B cell (primary cell): ENCODE results near the gene STAG1. TPM values are rescaled to one million over a fixed set of nuclear protein-coding genes. Genes with fewer than 3 reads are reported as not detected.

ENCODE experiments used
- ATAC-seq: fragments of 200-7000 bp; cut with Tn5 transposase; one replicate; pipeline ENCODE4 v1.10.0; 2021; ENCODE audit warnings: low read depth, mild to moderate bottlenecking, moderate number of reproducible peaks, moderate library complexity
- CTCF ChIA-PET: fragments of 350-600 bp; sonication (Branson Sonifier 250); formaldehyde crosslinking; loops from one replicate; lab custom pipeline; 2021; ENCODE audit warnings: antibody characterized with exemption, inconsistent platforms; lab: Charles Lee
- POLR2A ChIA-PET: fragments of 350-600 bp; sonication (Branson Sonifier 250); formaldehyde crosslinking; loops from one replicate; lab custom pipeline; 2021; ENCODE audit warnings: antibody characterized with exemption; lab: Charles Lee
- DNase-seq: peaks from one replicate; pipeline ENCODE4 v3.0.0; 2013
- H2AFZ ChIP-seq: 2 replicates; pipeline ENCODE4 v1.6.1; 2012; ENCODE audit warnings: mild to moderate bottlenecking, low read depth, low read length; ENCODE audit not compliant: insufficient read depth, poor library complexity, severe bottlenecking
- H3K27ac ChIP-seq, 2 donors: 1 replicate in 1 of 2; 2 replicates in 1 of 2; pipeline ENCODE4 v1.5.1; 2012 to 2013; ENCODE audit warnings: low read length in 2 of 2, mild to moderate bottlenecking in 2 of 2, moderate library complexity in 1 of 2
- H3K27me3 ChIP-seq, 4 experiments: fragments of 200-600 bp in 1 of 4; sonication (generic) in 1 of 4; replicated peaks in 1 of 4; 1 replicate in 2 of 4; 2 replicates in 2 of 4; pipeline versions ENCODE4 v1.6.1 to v1.7.0; 2013 to 2016; ENCODE audit warnings: low read length in 3 of 4, mild to moderate bottlenecking in 2 of 4, mixed read lengths in 1 of 4, moderate library complexity in 1 of 4; ENCODE audit not compliant: insufficient read depth in 4 of 4, control insufficient read depth in 3 of 4; ENCODE audit errors: control extremely low read depth in 1 of 4
- H3K36me3 ChIP-seq, 2 experiments: replicated peaks in 1 of 2; 1 replicate in 1 of 2; 2 replicates in 1 of 2; pipeline versions ENCODE4 v1.6.1 to v1.7.1; 2013; ENCODE audit warnings: low read length in 1 of 2; ENCODE audit not compliant: insufficient read depth in 2 of 2, control insufficient read depth in 1 of 2; ENCODE audit errors: control extremely low read depth in 1 of 2, extremely low read depth in 1 of 2
- H3K4me1 ChIP-seq, 2 donors: fragments of 200-600 bp in 1 of 2; sonication (generic) in 1 of 2; 1 replicate in 1 of 2; 2 replicates in 1 of 2; pipeline versions ENCODE4 v1.5.1 to v1.6.1; 2013 to 2017; ENCODE audit warnings: low read length in 2 of 2; ENCODE audit not compliant: control insufficient read depth in 2 of 2, insufficient read depth in 2 of 2
- H3K4me2 ChIP-seq: replicated peaks from 2 replicates; pipeline ENCODE3; 2012; ENCODE audit warnings: mild to moderate bottlenecking, low read depth, low read length; ENCODE audit not compliant: poor library complexity, severe bottlenecking
- H3K4me3 ChIP-seq, 5 experiments: fragments of 200-600 bp in 1 of 5; sonication (generic) in 1 of 5; 1 replicate in 3 of 5; 2 replicates in 2 of 5; pipeline versions ENCODE4 v1.5.1 to v1.7.0; 2011 to 2016; ENCODE audit warnings: low read length in 4 of 5, mild to moderate bottlenecking in 4 of 5, low read depth in 2 of 5, control low read depth in 1 of 5, moderate library complexity in 1 of 5; ENCODE audit not compliant: insufficient read depth in 1 of 5; ENCODE audit errors: control extremely low read depth in 1 of 5, extremely low read depth in 1 of 5
- H3K79me2 ChIP-seq: fragments of 200-600 bp; sonication (generic); one replicate; pipeline ENCODE4 v1.6.0; 2016; ENCODE audit warnings: low read length; ENCODE audit not compliant: control insufficient read depth, insufficient read depth
- H3K9ac ChIP-seq: fragments of 200-600 bp; sonication (generic); 2 replicates; pipeline ENCODE4 v1.6.1; 2017; ENCODE audit warnings: mild to moderate bottlenecking, low read length, moderate library complexity
- H3K9me3 ChIP-seq, 3 donors: one replicate each; pipeline versions ENCODE4 v1.6.1 to v1.7.1; 2013; ENCODE audit warnings: low read length in 2 of 3; ENCODE audit not compliant: control insufficient read depth in 2 of 3, insufficient read depth in 1 of 3; ENCODE audit errors: control extremely low read depth in 1 of 3
- H4K20me1 ChIP-seq: 2 replicates; pipeline ENCODE4 v1.6.0; 2012; ENCODE audit warnings: mild to moderate bottlenecking, low read length; ENCODE audit not compliant: insufficient read depth, control insufficient read depth, poor library complexity, severe bottlenecking
- H3K27ac Mint-ChIP-seq: one replicate; pipeline ENCODE4 v1.8.0; 2021; ENCODE audit warnings: mixed read lengths
- H3K27me3 Mint-ChIP-seq: one replicate; pipeline ENCODE4 v1.8.0; 2021; ENCODE audit warnings: mixed read lengths
- H3K4me1 Mint-ChIP-seq: one replicate; pipeline ENCODE4 v1.8.0; 2021; ENCODE audit warnings: mixed read lengths
- H3K4me3 Mint-ChIP-seq: one replicate; pipeline ENCODE4 v1.8.0; 2021; ENCODE audit warnings: mixed read lengths
- H3K9me3 Mint-ChIP-seq: one replicate; pipeline ENCODE4 v1.8.0; 2022; ENCODE audit warnings: mixed read lengths; ENCODE audit not compliant: insufficient read depth
- CTCF ChIP-seq: fragments of 200-600 bp; IDR thresholded peaks from one replicate; pipeline ENCODE4 v1.8.0; 2022; ENCODE audit warnings: antibody characterized with exemption, mild to moderate bottlenecking
- EZH2 ChIP-seq: IDR thresholded peaks from 2 replicates; pipeline ENCODE4 v1.6.1; 2012; ENCODE audit warnings: borderline replicate concordance, low read depth, mild to moderate bottlenecking, moderate library complexity, low read length; ENCODE audit not compliant: insufficient read depth, poor library complexity, severe bottlenecking
- WGBS: methylation state at CpG from one replicate; pipeline ENCODE4 v1.1.5; 2013; ENCODE audit warnings: missing lambda C conversion rate; ENCODE audit not compliant: insufficient coverage; 5-methylcytosine and 5-hydroxymethylcytosine counted together
- intact Hi-C: fragments of 100-400 bp; cut with micrococcal nuclease; formaldehyde crosslinking; loops from one replicate; pipeline ENCODE4 v1.10.0; 2022
- polyA plus RNA-seq: library from polyadenylated mRNA; depleted of rRNA; stranded (reverse); fragments of >200 nt; gene quantifications from 2 replicates; pipeline ENCODE4 v1.2.3, GENCODE V29; 2012
- total RNA-seq, 2 donors: library from RNA; stranded (reverse); fragments of 120-200 nt in 1 of 2; gene quantifications; 1 replicate in 1 of 2; 2 replicates in 1 of 2; pipeline versions ENCODE4 v1.2.3 to v1.2.4, GENCODE V29; 2013 to 2022

Gene STAG1
- total and polyA plus RNA-seq, 2 donors (not counting 1 experiment from before 2014, with no cell fraction given), result 9.2 to 77.0 TPM

- CTCF ChIA-PET, result interaction anchor here (1.1 to 1.6 kb wide), 2 partner anchors 9 to 174 kb away, joined by 3 to 6 read pairs; partner anchors contain the start of gene STAG1
- ATAC-seq (no peak), DNase-seq (no peak)
- H3K9me3 ChIP-seq, result peaks cover 0 to 9% (median 0%) of the 10 kb centered on the region in 3 donors
- Mint-ChIP-seq H3K27ac (no peak overlapping the region), H3K27me3 (no peaks in the 10 kb centered on the region), H3K4me3 (no peak overlapping the region), H3K4me1 (peaks cover 2% of the 10 kb centered on the region), H3K9me3 (no peaks in the 10 kb centered on the region)
- no peak overlapping the region for H3K4me3 ChIP-seq
- H3K36me3 ChIP-seq, result peaks cover 0 to 5% of the 10 kb centered on the region in 2 experiments
- no peaks in the 10 kb centered on the region for H3K27me3 ChIP-seq
- TF ChIP-seq EZH2, result no peak
- WGBS, result no CpG with 5 or more reads among the region's 3 CpGs
- POLR2A ChIA-PET, result no interaction called here
- H3K79me2 ChIP-seq, result no peaks in the 10 kb centered on the region
- H3K27ac ChIP-seq, result no peak overlapping the region
- intact Hi-C loops, result no loop called here
- H4K20me1 ChIP-seq, result no peaks in the 10 kb centered on the region
- no peaks in the 10 kb centered on the region for H3K4me1 ChIP-seq
- no peak overlapping the region for H3K9ac ChIP-seq
- H3K4me2 ChIP-seq, result no peak overlapping the region
- H2AFZ ChIP-seq, result no peak overlapping the region
Measured at GRCh38 chr3:136577791-136578190, 174.4 kb downstream of the STAG1 start.

- intact Hi-C loops, result no loop called here
- TF ChIP-seq CTCF, result no peak
- no peak for TF ChIP-seq EZH2
- Mint-ChIP-seq H3K27me3 (no peaks in the 10 kb centered on the region), H3K9me3 (no peaks in the 10 kb centered on the region), H3K4me3 (no peak overlapping the region), H3K27ac (no peak overlapping the region), H3K4me1 (peaks cover 2% of the 10 kb centered on the region)
- 100% methylated on average over 5 of the region's 6 CpGs for WGBS
- Histone ChIP-seq H3K4me2 (no peak overlapping the region), H3K27ac (no peak overlapping the region), H4K20me1 (no peaks in the 10 kb centered on the region), H3K36me3 (peaks cover 0 to 5% of the 10 kb centered on the region in 2 experiments), H3K27me3 (no peaks in the 10 kb centered on the region), H2AFZ (no peak overlapping the region), H3K9ac (no peak overlapping the region), H3K79me2 (no peaks in the 10 kb centered on the region), H3K4me1 (no peaks in the 10 kb centered on the region), H3K9me3 (peaks cover 0 to 12% (median 0%) of the 10 kb centered on the region in 3 donors), H3K4me3 (no peak overlapping the region)
- CTCF ChIA-PET, result interaction anchor here (1.6 kb wide), 1 partner anchor 176 kb away, joined by 6 read pairs; the partner anchor contains the start of gene STAG1
- ATAC-seq, result no peak
- POLR2A ChIA-PET, result no interaction called here
- DNase-seq, result no peak
Measured at GRCh38 chr3:136576279-136577009, 175.7 kb downstream of the STAG1 start.
